HG03139 (cell line): Measurements from ENCODE around the gene SCAMP4.
"Not testable (repeated sequence)": the region's sequence is repeated elsewhere in the genome, so short reads cannot be mapped to it uniquely, and the experiment has no call there.

ENCODE experiments used
- ATAC-seq: cut with Tn5 transposase; IDR thresholded peaks from one replicate; pipeline ENCODE4 v1.9.1; 2021; ENCODE audit not compliant: unreplicated experiment

Gene SCAMP4

GRCh38 chr19:1865172-1866010 lies 39.8 kb upstream of the SCAMP4 start:
- no peak for ATAC-seq

GRCh38 chr19:1866693-1867348 lies 38.4 kb upstream of the SCAMP4 start:
- ATAC-seq: no peak

DNA sequence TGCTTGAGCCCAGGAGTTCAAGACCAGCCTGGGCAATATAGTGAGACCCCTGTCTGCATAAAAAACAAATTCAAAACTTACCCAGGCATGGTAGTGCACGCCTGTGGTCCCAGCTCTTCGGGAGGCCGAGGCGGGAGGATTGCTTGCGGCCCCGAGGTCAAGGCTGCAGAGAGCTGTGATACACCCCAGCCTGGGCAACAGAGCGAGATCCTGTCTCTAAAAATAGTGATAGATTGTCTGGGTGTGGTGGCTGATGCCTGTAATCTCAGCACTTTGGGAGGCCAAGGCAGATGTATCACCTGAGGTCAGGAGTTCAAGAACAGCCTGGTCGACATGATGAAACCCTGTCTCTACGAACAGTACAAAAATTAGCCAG lies 37.9 kb upstream of the SCAMP4 start:
- no peak for ATAC-seq

- ATAC-seq: no peak
Observed at GRCh38 chr19:1868971-1869370, 36.2 kb upstream of the SCAMP4 start.

DNA sequence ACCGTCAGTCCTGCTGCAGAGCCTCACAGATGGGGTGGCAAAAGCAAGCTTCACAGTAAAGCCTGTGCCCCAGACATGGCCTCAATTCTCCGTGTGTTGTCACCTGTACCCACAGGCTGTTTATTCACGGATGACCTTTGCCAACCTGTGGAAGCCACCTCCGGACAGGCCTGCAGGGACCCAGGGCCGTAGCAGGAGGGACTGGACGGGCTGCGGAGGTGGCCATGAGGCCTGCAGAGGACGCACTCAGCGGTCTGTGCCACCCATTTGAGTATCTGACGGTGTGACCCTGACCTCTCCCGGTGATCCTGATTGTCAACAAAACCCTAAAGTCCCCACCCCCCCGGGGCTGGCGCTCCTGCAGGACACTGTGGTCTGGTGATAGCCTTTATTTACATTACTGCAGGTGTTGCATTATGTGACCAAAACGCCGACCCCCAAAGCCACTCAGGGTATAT lies 34.0 kb upstream of the SCAMP4 start:
- no peak for ATAC-seq

- no peak for ATAC-seq
Observed at GRCh38 chr19:1871630-1872029, 33.6 kb upstream of the SCAMP4 start.

DNA sequence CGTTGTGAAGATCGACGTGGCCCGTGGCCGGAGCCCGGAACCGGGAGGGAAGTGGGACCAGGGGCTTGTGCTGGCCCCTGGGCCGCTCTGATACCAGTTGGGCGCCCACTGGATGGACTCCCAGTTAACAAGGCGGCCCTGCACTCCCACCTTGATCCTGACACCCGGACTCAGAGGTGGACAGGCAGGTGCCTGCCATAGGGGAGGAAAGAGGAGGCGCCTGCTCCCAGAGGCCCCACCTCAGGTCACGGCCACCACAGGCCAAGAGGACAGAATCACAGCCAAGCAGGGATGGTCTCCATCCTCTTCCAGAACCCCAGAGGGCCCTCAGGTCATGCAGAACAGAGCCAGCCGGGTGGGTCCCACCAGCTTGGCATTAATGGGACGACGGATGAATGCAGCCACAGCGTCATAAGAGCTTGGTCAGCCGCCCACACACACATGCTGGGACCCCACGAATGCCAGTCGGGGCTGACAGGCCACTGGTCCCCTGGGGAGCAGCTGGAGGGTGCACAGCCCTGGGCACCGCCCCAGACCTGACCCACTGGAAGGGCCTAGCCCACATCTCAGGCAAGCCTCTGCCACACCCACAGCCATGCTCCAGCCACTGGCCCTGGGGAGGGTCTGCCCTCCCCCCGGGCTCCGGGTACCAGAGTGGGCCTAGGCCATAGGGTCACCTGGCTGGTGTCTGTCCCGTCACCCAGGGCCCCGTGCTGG lies 32.2 kb upstream of the SCAMP4 start:
- ATAC-seq: no peak

GRCh38 chr19:1873524-1874473 lies 31.4 kb upstream of the SCAMP4 start:
- no peak for ATAC-seq

- ATAC-seq: no peak
Observed at GRCh38 chr19:1874554-1875185, 30.5 kb upstream of the SCAMP4 start.

DNA sequence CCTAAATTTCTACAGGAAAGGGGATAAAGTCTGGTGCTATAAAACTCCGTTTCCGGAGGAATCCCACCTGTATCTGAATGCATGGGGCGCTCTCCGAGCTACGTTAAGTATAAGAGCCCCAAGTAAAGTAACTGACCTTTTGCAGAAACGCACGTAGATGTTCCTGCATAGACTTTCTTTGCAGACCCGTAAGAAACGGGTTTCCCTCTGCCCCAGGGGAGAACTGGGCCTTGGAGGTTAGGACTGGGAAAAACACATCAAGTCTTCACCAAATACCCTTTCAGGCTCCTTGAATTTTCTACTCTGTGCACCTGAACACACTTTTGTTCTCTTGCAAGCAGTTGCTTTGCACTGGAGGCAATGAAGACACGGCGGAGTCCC lies 29.9 kb upstream of the SCAMP4 start:
- not testable (repeated sequence) for ATAC-seq

GRCh38 chr19:1875646-1876495 lies 29.3 kb upstream of the SCAMP4 start:
- peak; percentile 67 for ATAC-seq

DNA sequence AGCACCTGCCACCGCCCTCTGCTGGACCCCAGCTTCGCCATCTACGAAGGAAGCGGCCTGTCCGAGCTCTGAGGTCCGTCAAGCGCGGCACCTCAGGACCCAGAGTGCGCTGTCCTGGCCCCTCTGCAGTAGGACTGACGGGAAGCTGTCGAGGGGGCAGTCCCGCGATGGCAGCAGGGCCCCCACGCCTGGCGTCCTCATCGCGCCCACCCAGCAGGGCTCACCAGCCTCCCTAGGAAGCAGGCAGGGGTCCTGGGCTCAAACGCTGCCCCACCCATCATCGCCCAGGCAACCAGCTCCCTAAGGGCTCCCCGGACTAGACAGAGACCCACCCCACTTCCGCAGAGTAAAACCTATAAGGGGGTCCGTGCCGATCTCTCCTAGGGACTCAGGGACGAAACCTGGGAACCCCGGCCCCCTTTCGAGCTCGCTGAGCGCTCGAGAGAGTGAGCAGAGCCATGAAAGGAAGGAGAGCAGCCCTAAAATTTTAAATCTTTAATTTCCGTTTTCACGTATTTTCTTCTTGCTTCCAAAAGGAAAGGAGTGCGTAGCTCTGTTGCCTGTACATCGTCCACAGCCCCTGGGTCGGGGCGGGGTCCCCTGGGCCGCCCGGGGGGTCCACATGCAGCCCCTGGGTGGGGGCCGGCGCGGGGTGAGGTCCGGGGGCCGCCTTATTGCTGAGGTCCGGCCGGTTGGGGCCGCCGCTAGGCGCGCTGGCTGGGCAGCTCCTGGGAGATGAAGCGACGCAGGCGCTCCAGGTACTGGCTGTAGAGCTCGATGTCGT lies 28.5 kb upstream of the SCAMP4 start:
- ATAC-seq: not testable (repeated sequence)

- ATAC-seq: not testable (repeated sequence)
Observed at GRCh38 chr19:1877280-1877660, 27.9 kb upstream of the SCAMP4 start.

GRCh38 chr19:1878583-1878982 lies 26.6 kb upstream of the SCAMP4 start:
- ATAC-seq: not testable (repeated sequence)

DNA sequence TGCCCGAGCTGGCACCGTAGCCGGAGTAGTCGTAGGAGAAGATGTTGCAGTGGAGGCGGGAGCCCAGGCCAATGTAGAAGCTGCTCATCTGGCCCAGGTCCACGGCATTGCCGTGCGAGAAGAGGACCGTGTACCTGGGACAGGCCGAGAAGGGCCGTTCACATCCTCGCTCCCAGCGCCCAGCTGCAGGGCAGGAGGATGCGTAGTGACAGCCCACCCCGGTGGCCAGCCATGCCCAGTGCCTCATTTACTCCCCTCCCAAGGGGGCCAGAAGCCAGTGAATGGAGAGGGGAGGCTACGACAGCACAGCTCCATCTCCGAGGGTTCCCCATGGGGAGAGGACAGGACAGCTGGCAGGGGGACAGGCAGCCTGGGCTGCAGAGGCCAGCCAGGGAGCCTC lies 25.2 kb upstream of the SCAMP4 start:
- ATAC-seq: not testable (repeated sequence)

- no peak for ATAC-seq
Observed at GRCh38 chr19:1880611-1881392, 24.4 kb upstream of the SCAMP4 start.

GRCh38 chr19:1881393-1882088 lies 23.7 kb upstream of the SCAMP4 start:
- ATAC-seq: not testable (repeated sequence)
